Body of pancreas (tissue), 4 donors: ENCODE data around the gene SNX5. TPM values are rescaled to one million over a fixed set of nuclear protein-coding genes. Genes with fewer than 3 reads are reported as not detected.

ENCODE experiments used
- ATAC-seq: fragments of 150-250 bp; one replicate; pipeline ENCODE4 v1.9.1; 2016
- DNase-seq, 4 donors: peaks; one replicate each; pipeline ENCODE4 v3.0.0-alpha.2; 2019
- H3K27ac ChIP-seq, 4 donors: fragments of 200-600 bp; sonication (generic); 1 replicate in 3 of 4; 2 replicates in 1 of 4; pipeline versions ENCODE4 v1.5.1 to v1.6.1; 2016 to 2019; ENCODE audit warnings: mild to moderate bottlenecking in 1 of 4, mixed read lengths in 1 of 4, moderate library complexity in 1 of 4
- H3K27me3 ChIP-seq, 2 donors: fragments of 200-600 bp; sonication (generic); one replicate each; pipeline ENCODE4 v1.6.0; 2016; ENCODE audit warnings: mild to moderate bottlenecking in 1 of 2
- H3K36me3 ChIP-seq, 2 donors: fragments of 200-600 bp; sonication (generic); replicated peaks in 1 of 2; 2 replicates each; pipeline ENCODE4 v1.5.1; 2016; ENCODE audit warnings: low read depth in 2 of 2; ENCODE audit not compliant: insufficient read depth in 1 of 2
- H3K4me1 ChIP-seq: fragments of 200-600 bp; sonication (generic); one replicate; pipeline ENCODE4 v1.6.0; 2016
- H3K4me3 ChIP-seq, 2 donors: fragments of 200-600 bp; sonication (generic); 1 replicate in 1 of 2; 2 replicates in 1 of 2; pipeline ENCODE4 v1.5.1; 2016 to 2019
- H3K9me3 ChIP-seq, 3 donors: fragments of 200-600 bp; sonication (generic); 1 replicate in 2 of 3; 2 replicates in 1 of 3; pipeline ENCODE4 v1.5.1; 2016
- CTCF ChIP-seq, 7 experiments: fragments of 450-650 bp in 4 of 7; fragments of 200-600 bp in 3 of 7; sonication (generic) in 3 of 7; IDR thresholded peaks; one replicate each; pipeline ENCODE4 v1.5.1; 2016 to 2019; ENCODE audit warnings: antibody characterized with exemption in 7 of 7
- POLR2A ChIP-seq, 3 donors: fragments of 450-650 bp; IDR thresholded peaks; one replicate each; pipeline ENCODE4 v1.6.1; 2016; ENCODE audit warnings: antibody characterized with exemption in 3 of 3, mild to moderate bottlenecking in 2 of 3
- WGBS, 2 donors: methylation state at CpG; one replicate each; pipeline ENCODE4 v1.1.5; 2017; 5-methylcytosine and 5-hydroxymethylcytosine counted together
- intact Hi-C: fragments of 100-400 bp; cut with DNase I; formaldehyde crosslinking; loops from one replicate; pipeline ENCODE4 v1.15.1; 2023
- total RNA-seq, 2 donors: library from RNA; depleted of rRNA; stranded (reverse); fragments of >200 nt; gene quantifications; one replicate each; pipeline ENCODE4 v1.1.0, GENCODE V29; 2016

SNX5 gene
- total RNA-seq, 2 donors from 2014 or later = 61.3 to 84.3 TPM

- DNase-seq = no peak
These were observed 66.6 kb downstream of the SNX5 start for GRCh38 chr20:17901971-17902370.

GRCh38 chr20:17898548-17898994, 70.0 kb downstream of the SNX5 start:
- Histone ChIP-seq H3K27ac (peak overlapping the region in 1 of 4 donors; percentile 42), H3K27me3 (no peaks in the 10 kb centered on the region), H3K4me3 (no peak overlapping the region), H3K9me3 (no peaks in the 10 kb centered on the region), H3K36me3 (no peaks in the 10 kb centered on the region), H3K4me1 (peaks cover 17% of the 10 kb centered on the region)
- WGBS, 2 donors = 47 to 52% methylated on average over 7 of the region's 7 CpGs
- intact Hi-C loops = no loop called here
- ATAC-seq (peak; percentile 85), DNase-seq (peak; percentile 84 to 86 (median 84))
- TF ChIP-seq POLR2A (IDR thresholded peaks at IDR 0.05) (no peak), CTCF (IDR thresholded peaks at IDR 0.05) (peak; percentile 69 to 97 (median 95))

More at GRCh38 chr20:17901971-17902370, 66.6 kb downstream of the SNX5 start:
- intact Hi-C loops = no loop called here
- no peak overlapping the region for H3K4me3 ChIP-seq
- no peaks in the 10 kb centered on the region for H3K9me3 ChIP-seq
- peaks cover 3% of the 10 kb centered on the region for H3K4me1 ChIP-seq
- WGBS, 2 donors = 70 to 83% methylated on average over 3 to 4 of the region's 4 CpGs
- H3K27ac ChIP-seq = no peak overlapping the region
- H3K36me3 ChIP-seq = no peaks in the 10 kb centered on the region
- H3K27me3 ChIP-seq = no peaks in the 10 kb centered on the region
- TF ChIP-seq CTCF (IDR thresholded peaks at IDR 0.05) (no peak), POLR2A (IDR thresholded peaks at IDR 0.05) (no peak)
- ATAC-seq = no peak

- Histone ChIP-seq H3K4me3 (no peak overlapping the region), H3K4me1 (peaks cover 17% of the 10 kb centered on the region), H3K27me3 (no peaks in the 10 kb centered on the region), H3K27ac (peak overlapping the region in 2 of 4 donors; percentile 32 to 42), H3K36me3 (no peaks in the 10 kb centered on the region), H3K9me3 (no peaks in the 10 kb centered on the region)
- DNase-seq (no peak), ATAC-seq (no peak)
- intact Hi-C loops = no loop called here
- 89 to 93% methylated on average over 1 of the region's 1 CpG for WGBS, 2 donors
- TF ChIP-seq POLR2A (IDR thresholded peaks at IDR 0.05) (no peak), CTCF (IDR thresholded peaks at IDR 0.05) (no peak)
These were observed 70.9 kb downstream of the SNX5 start for GRCh38 chr20:17897566-17898307.

GRCh38 chr20:17896771-17897369, 71.7 kb downstream of the SNX5 start:
- H3K9me3 ChIP-seq = no peaks in the 10 kb centered on the region
- intact Hi-C loops = no loop called here
- ATAC-seq (peak; percentile 16), DNase-seq (peak in 3 of 4 donors; percentile 19 to 36 (median 28))
- H3K4me3 ChIP-seq = no peak overlapping the region
- H3K36me3 ChIP-seq = no peaks in the 10 kb centered on the region
- 42 to 43% methylated on average over 3 of the region's 3 CpGs for WGBS, 2 donors
- TF ChIP-seq POLR2A (IDR thresholded peaks at IDR 0.05) (no peak), CTCF (IDR thresholded peaks at IDR 0.05) (peak in 1 of 7 experiments; percentile 1)
- H3K27ac ChIP-seq = peak overlapping the region in 3 of 4 donors; percentile 7 to 56 (median 32)
- H3K4me1 ChIP-seq = peaks cover 17% of the 10 kb centered on the region
- H3K27me3 ChIP-seq = no peaks in the 10 kb centered on the region
